Central memory CD4-positive, alpha-beta T cell (primary cell): ENCODE data around the gene MEIS2.

Experiments used
- DNase-seq: peaks from one replicate; pipeline ENCODE4 v3.0.0; 2022

Gene MEIS2

GRCh38 chr15:37037850-37038715 is 62.3 kb downstream of the MEIS2 start:
- DNase-seq = no peak

DNA sequence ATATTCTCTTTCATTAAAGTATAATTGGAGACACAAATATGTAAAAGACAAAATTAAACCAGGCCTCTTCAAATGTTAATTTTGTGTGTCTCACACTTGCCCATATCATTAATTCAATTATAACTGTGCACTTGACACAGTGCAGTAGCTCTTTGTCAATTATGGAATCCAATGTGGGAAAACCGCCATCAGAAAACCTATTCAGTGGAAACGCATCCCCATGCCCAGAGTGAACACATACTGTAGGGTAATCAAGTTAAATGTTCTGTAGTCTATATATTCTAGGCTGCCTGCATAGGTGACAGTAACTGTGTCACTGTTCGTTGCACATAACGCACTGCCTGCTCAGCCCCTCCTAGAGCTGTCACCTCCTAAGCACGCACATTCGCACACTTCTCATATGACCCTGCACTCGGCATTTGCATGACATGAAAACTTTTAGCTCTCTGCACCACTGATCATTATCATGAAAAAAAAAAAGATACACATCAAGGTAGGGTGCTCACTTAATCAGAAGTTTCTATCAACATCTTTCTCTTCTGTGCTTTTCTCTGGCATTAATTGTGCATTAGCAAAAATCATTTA is 63.2 kb downstream of the MEIS2 start:
- no peak for DNase-seq

- DNase-seq = no peak
Measured at GRCh38 chr15:37034835-37035748, 65.3 kb downstream of the MEIS2 start.

DNA sequence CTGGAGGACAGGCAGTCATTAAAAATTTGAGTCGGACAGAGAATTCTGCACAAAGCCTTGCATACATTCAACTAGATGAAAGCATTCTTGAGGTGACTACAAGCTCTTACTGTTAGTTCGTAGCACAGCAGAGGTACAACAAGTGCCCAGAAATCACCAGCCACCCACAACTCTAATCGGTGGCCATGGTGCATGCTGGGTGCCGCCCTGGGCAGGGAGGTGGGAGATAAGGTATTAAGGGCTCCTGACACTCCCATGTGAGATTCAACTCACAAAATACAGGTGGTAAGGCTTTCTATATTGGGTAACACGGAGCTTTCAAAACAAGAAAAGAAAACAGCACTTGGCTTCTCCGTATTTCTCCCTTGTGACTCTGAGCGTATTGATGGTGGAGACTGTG is 66.0 kb downstream of the MEIS2 start:
- no peak for DNase-seq

DNA sequence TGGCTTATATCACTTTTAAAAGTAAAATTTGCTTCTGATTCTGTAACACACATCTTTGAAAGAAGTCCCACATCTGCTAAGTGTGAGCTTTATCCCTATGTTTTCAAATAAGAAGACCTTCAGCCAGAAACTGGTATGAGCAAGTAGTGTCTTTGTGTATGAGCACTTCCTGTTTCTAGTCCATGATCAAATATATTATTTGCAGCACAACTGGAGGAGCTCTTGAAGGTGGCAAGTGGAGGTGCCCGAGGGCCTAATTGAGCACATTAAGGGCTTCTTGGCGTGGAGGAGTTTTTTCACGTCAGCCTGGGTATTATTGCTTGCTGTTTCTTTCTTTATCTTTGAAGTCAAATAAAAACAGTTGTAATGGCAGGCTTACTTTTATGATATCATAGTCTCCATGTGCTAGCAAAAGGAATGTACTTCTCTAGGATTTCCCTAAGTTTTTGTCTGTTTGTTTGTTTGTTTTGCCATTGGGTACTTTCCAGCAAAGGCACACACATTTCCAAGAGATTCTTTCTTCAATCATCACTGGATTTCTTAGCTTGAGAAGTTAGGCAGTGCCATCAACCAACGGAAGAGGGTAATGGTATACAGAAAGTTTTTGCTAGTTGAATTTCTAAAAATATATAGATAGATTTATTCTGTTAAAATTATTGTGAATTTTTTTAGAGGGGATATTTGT is 68.1 kb downstream of the MEIS2 start:
- DNase-seq = no peak

GRCh38 chr15:37031198-37031597 is 69.2 kb downstream of the MEIS2 start:
- no peak for DNase-seq

DNA sequence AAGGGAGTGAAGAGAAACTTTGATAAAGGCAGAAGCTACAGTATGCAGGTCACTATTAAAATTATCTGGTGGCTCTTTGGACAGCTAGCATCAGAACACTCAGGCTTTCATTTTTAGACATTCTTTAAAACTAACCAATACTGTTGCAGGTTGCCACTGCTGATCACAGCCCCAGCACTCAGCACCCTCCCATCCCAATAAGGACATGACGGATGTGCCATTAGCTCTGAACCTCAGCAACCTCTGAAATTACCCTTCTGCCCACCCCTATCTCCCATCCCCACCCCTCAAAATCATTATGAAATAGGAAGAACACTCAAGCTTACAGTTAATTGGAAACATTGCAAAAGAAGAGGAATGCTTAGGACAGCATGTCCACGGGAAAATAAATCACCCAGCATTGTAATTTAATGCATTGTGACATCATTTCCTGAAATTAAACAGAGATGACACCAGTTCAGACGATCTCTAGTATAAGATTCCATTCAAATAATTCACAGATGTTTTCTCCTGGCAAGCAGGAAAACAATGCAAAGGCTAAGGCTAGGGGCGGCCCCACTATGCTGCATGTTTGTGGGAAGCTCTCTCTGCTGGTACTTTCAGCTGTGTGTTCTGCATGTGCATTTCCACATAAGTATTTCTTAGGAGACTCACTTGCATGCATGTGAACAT is 71.6 kb downstream of the MEIS2 start:
- DNase-seq = no peak

DNA sequence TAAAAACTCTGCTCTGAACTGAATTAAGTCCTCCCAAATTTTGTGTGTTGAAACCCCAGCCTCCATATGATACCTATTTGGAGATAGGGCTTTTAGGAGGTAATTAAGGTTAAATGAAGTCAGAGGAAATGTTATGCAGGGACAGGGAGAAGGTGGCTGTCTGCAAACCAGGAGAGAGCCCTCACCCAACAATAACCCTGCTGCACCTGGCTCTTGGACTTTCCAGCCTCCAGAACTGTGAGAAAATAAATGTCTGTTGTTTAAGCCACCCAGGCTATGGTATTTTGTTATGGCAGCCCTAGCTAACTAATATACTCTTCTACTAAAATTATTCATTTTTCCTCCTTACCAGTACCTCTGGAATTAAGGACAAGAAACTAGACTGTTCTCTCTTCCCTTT is 79.5 kb downstream of the MEIS2 start:
- DNase-seq = no peak

GRCh38 chr15:37019479-37020433 is 80.6 kb downstream of the MEIS2 start:
- no peak for DNase-seq

DNA sequence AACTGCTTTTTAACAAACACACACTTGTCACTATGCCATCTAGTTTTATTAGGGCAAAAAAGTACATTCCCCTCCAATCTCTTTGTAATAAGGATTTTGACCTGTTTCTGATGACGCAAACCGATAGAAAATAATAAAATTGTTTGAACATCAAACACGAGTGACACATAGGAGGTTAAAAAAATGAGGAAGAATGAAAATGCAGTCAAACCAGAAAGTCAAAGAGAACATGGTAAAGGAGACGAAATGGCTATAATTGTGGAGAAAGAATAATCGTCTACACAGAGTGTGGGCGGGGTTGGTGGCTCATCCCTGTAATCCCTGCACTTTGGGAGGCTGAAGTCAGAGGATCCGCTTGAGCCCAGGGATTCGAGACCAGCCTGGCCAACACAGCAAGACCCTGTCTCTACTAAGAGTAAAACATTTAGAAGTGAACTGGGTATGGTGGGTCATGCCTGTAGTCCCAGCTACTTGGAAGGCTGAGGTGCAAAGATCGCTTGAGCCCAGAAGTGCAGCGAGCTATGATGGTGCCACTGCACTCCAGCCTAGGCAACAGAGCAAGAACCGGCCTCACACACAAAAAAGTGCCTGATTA is 83.2 kb downstream of the MEIS2 start:
- DNase-seq = no peak

DNA sequence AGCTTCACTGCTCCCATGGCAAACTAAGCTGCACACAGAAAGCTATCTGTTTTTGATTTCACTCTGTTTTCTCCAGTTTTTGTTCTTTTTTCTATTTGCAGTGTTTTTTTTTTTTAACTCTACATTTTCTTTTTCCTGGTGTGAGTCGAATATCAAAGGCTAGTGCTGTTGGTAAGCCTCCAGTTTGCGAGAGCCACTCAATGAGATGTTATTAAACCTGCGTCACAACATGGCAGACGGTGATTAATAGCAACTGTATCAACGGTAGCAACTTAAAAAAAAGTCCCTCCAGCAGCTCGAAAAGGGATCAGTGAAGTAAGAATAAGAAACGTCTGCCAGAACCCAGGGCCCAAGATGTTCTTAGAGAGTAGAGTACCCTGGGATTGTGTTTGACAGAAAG is 84.1 kb downstream of the MEIS2 start:
- DNase-seq = no peak

- DNase-seq = no peak
Measured at GRCh38 chr15:37015451-37015850, 84.9 kb downstream of the MEIS2 start.

- no peak for DNase-seq
Measured at GRCh38 chr15:37015035-37015434, 85.3 kb downstream of the MEIS2 start.

- no peak for DNase-seq
Measured at GRCh38 chr15:37014566-37014965, 85.8 kb downstream of the MEIS2 start.

DNA sequence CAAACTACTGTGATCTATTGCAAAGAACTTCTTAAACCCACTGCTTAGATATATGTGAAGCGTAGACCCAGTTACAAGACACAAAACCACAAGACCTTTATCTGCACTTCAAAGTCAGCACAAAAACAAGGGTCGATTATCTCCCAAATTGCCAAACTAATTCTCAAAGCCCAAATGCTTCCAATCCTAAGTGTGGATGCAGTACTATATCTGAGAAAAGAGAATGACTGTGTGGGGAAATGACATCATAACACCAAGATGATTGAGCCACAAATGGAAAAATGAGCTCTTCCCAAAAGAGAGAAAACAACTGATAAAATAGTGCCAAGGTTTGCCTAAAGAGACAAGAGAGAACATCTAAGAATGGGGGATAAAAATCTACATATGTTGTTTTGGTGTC is 86.2 kb downstream of the MEIS2 start:
- no peak for DNase-seq

DNA sequence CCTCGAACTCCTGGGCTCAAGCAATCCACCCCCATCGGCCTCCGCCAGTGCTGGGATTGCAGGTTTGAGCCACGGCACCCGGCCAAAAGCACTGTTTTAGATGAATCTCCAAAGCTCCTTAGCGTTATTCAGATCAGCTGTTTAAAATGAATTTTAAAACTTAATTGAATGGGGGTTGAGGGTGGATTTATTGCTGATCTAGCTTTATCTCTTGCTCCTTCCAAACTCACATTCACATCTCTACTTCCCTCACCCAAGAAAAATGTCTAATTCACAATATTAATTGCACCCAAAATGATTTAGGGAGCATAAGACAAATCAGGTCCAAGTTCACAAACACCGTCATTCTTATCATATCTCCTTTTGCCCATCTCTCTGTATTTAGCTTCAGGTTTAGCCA is 89.8 kb downstream of the MEIS2 start:
- DNase-seq = no peak

GRCh38 chr15:37009288-37009687 is 91.1 kb downstream of the MEIS2 start:
- DNase-seq = no peak

DNA sequence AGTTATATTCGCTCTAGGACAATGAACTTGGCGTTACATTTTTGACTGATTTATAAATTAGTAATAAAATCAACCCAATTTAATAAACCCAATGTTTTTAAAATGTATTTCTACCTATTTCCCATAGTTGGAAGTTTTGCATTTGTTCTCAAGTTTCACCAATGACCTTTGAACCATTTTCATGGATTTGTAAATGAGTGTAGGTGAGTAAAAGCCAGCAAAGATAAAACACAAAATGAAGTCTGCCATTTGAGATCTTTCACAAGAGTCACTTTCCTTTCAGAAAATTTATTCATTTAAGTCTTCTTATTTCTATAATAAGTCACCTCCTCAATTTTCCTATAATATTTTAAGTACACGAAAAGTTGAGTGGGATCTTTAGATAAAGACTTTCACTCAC is 92.1 kb downstream of the MEIS2 start:
- no peak for DNase-seq

DNA sequence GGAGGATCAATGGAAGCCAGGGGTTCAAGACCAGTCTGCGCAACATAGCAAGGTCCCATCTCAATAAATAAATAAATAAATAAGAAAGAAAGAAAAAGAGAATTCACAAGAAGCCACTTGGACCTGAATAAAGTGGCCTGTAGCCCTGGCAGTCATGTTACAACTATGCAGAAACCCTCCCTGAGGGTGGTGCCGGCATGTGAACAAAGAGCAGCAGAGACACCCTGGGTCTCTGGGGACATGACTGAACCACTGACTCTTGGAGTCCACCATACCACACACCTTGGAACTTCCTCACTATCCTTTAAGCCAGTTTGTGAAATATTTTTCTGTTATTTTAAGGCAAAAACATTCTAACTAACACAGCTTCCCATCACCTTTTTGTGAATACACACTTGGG is 93.0 kb downstream of the MEIS2 start:
- DNase-seq = no peak

- DNase-seq = no peak
Measured at GRCh38 chr15:37004981-37005735, 95.2 kb downstream of the MEIS2 start.
